ENCODE measurements around the gene SORBS2.
A peak's percentile ranks its signal among the peaks of the same experiment; 100 is the strongest.

Gene SORBS2

DNA sequence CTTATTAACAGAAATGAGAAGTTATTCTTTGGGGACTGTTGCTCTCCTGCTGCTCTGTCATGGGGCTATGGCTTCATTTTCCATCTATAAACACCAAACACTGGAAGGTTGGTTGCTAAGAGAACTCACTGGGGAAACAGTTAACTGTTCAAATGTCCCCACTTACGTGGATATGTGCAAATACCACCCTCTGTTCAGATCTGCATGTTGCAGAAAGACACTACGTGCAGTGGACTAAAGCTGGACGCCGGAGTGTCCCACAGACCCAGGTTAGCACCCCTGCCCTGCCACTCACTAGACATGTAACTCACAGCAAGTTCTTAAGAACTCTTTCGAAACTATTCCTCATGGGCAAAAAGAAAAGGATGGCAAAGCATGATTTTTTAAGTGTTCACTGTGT is 62.1 kb downstream of the SORBS2 start:
- Histone ChIP-seq H3K9ac (ENCODE audit: low read length in 2 of 2) (no peak overlapping the region), H3K9me3 (ENCODE audit: control insufficient read depth in 2 of 2, low read length in 2 of 2) (no peaks in the 10 kb centered on the region), H3K4me3 (ENCODE audit: low read length in 2 of 2) (no peak overlapping the region), H3K27ac (ENCODE audit: low read length) (no peak overlapping the region), H3K36me3 (ENCODE audit: control insufficient read depth in 2 of 2, insufficient read depth in 2 of 2, low read length in 2 of 2) (peaks cover 0 to under 1% of the 10 kb centered on the region in 2 donors), H3K4me1 (ENCODE audit: control insufficient read depth, insufficient read depth, low read length) (peaks cover 3% of the 10 kb centered on the region), H3K27me3 (ENCODE audit: control insufficient read depth in 1 of 2, insufficient read depth in 2 of 2, low read length in 2 of 2) (no peaks in the 10 kb centered on the region)

GRCh38 chr4:185748901-185749390 is 63.0 kb downstream of the SORBS2 start:
- Histone ChIP-seq H3K4me1 (ENCODE audit: control insufficient read depth, insufficient read depth, low read length) (peaks cover 3% of the 10 kb centered on the region), H3K9ac (ENCODE audit: low read length in 2 of 2) (no peak overlapping the region), H3K27me3 (ENCODE audit: control insufficient read depth in 1 of 2, insufficient read depth in 2 of 2, low read length in 2 of 2) (no peaks in the 10 kb centered on the region), H3K36me3 (ENCODE audit: control insufficient read depth in 2 of 2, insufficient read depth in 2 of 2, low read length in 2 of 2) (no peaks in the 10 kb centered on the region), H3K9me3 (ENCODE audit: control insufficient read depth in 2 of 2, low read length in 2 of 2) (no peaks in the 10 kb centered on the region), H3K27ac (ENCODE audit: low read length) (no peak overlapping the region), H3K4me3 (ENCODE audit: low read length in 2 of 2) (no peak overlapping the region)

DNA sequence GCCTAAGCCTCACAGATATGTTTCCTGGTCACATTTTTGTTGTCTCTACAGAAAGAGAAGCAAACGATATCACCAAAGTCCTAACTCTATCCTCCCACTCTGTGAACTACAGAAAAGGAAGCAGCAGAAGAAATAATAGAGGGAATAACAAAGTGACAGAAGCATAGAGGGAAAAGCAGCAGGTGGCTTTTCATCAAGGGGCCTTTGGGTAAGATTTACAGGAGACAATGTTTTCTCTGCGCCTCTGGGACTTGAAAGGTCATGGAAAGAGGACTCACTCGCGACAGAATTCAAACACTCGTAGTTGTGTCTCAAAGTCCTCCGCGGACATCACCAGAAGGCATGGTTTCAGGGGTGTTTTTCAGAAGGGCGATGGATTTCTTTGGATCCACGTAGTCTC is 66.1 kb downstream of the SORBS2 start:
- Histone ChIP-seq H3K36me3 (ENCODE audit: control insufficient read depth in 2 of 2, insufficient read depth in 2 of 2, low read length in 2 of 2) (no peaks in the 10 kb centered on the region), H3K4me3 (ENCODE audit: low read length in 2 of 2) (no peak overlapping the region), H3K27ac (ENCODE audit: low read length) (no peak overlapping the region), H3K9ac (ENCODE audit: low read length in 2 of 2) (no peak overlapping the region), H3K9me3 (ENCODE audit: control insufficient read depth in 2 of 2, low read length in 2 of 2) (no peaks in the 10 kb centered on the region), H3K4me1 (ENCODE audit: control insufficient read depth, insufficient read depth, low read length) (peaks cover 5% of the 10 kb centered on the region), H3K27me3 (ENCODE audit: control insufficient read depth in 1 of 2, insufficient read depth in 2 of 2, low read length in 2 of 2) (no peaks in the 10 kb centered on the region)

DNA sequence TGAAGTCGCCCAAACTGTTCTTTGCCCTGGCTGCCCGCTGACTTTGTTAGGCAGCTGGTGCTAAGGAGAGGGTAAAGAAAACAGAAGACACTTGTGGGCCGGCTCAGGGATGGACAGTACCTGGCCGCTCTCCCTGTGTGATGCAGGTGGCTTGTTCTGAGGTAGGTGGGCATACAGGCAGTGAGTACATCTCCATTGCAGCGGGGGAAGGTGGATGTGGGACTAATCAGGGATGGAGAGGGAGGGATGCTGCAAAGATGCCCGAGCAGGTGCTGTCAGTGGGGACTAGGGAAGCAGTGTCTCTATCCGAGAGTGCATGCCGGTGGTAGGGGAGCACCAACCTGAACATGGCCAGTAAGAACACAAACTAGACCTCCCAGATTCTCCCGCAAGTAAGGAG is 67.0 kb downstream of the SORBS2 start:
- Histone ChIP-seq H3K27ac (ENCODE audit: low read length) (no peak overlapping the region), H3K9ac (ENCODE audit: low read length in 2 of 2) (no peak overlapping the region)

DNA sequence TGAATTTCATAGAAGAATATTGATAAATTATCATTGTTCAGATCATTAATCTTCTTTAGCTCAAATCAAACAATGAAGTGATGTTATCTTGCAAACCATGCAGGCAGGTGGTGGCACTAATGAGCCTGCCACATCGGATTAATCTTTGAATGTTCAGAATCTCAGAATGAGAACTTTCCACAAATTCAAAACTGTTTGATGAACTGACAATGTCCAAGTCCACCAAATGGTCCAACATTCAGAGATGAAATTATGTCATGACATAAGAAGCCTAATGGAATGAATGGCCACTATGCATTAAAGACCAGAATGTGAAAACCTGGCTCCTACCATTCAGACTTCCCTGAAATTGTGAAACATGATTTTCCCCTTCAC is 67.5 kb downstream of the SORBS2 start:
- no peak overlapping the region for H3K4me3 ChIP-seq (ENCODE audit: low read length in 2 of 2)
- no peaks in the 10 kb centered on the region for H3K9me3 ChIP-seq (ENCODE audit: control insufficient read depth in 2 of 2, low read length in 2 of 2)
- no peak overlapping the region for H3K27ac ChIP-seq (ENCODE audit: low read length)
- H3K27me3 ChIP-seq (ENCODE audit: control insufficient read depth in 1 of 2, insufficient read depth in 2 of 2, low read length in 2 of 2), result no peaks in the 10 kb centered on the region
- H3K9ac ChIP-seq (ENCODE audit: low read length in 2 of 2), result no peak overlapping the region
- no peaks in the 10 kb centered on the region for H3K36me3 ChIP-seq (ENCODE audit: control insufficient read depth in 2 of 2, insufficient read depth in 2 of 2, low read length in 2 of 2)
- H3K4me1 ChIP-seq (ENCODE audit: control insufficient read depth, insufficient read depth, low read length), result peaks cover 5% of the 10 kb centered on the region

More for the DNA sequence above, 67.0 kb downstream of the SORBS2 start:
- Histone ChIP-seq H3K27me3 (ENCODE audit: control insufficient read depth in 1 of 2, insufficient read depth in 2 of 2, low read length in 2 of 2) (no peaks in the 10 kb centered on the region), H3K9me3 (ENCODE audit: control insufficient read depth in 2 of 2, low read length in 2 of 2) (no peaks in the 10 kb centered on the region), H3K4me1 (ENCODE audit: control insufficient read depth, insufficient read depth, low read length) (peaks cover 5% of the 10 kb centered on the region), H3K36me3 (ENCODE audit: control insufficient read depth in 2 of 2, insufficient read depth in 2 of 2, low read length in 2 of 2) (no peaks in the 10 kb centered on the region), H3K4me3 (ENCODE audit: low read length in 2 of 2) (no peak overlapping the region)

DNA sequence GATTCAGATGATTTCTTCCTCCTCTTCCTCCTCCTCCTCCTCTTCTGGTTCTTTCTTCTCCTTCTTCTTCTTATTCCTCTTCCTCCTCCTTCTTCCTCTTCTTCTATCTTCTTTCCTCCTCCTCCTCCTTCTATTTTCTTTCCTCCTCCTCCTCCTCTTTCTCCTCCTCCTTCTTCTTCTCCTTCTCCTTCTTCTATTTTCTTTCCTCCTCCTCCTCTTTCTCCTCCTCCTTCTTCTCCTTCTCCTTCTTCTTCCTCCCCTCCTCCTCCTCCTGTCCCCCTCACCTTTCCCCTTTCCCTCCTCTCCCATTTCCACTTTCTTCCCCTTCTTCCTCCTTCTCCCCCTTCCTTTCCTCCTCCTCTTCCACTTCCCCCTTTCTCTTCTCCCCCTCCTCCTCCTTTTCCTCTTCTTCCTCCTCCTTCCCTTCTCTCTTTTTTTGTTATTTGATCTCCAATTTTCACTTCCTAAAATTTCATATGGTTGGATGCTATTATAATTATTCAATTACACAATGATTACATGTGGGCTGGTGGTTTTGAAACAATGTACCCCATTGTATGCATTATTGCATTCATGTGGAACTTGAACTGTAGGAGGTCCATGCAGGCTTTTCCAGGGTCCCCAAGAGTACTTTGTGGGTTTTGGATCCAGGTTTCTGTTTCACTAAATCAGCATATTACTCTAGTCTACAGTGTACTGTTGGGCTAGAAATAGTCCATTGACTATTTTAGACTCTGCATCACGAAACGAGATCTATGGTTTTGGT is 68.1 kb downstream of the SORBS2 start:
- Histone ChIP-seq H3K27ac (ENCODE audit: low read length) (no peak overlapping the region), H3K36me3 (ENCODE audit: control insufficient read depth in 2 of 2, insufficient read depth in 2 of 2, low read length in 2 of 2) (no peaks in the 10 kb centered on the region), H3K4me1 (ENCODE audit: control insufficient read depth, insufficient read depth, low read length) (peaks cover 3% of the 10 kb centered on the region), H3K9me3 (ENCODE audit: control insufficient read depth in 2 of 2, low read length in 2 of 2) (no peaks in the 10 kb centered on the region), H3K9ac (ENCODE audit: low read length in 2 of 2) (no peak overlapping the region), H3K4me3 (ENCODE audit: low read length in 2 of 2) (no peak overlapping the region), H3K27me3 (ENCODE audit: control insufficient read depth in 1 of 2, insufficient read depth in 2 of 2, low read length in 2 of 2) (no peaks in the 10 kb centered on the region)

DNA sequence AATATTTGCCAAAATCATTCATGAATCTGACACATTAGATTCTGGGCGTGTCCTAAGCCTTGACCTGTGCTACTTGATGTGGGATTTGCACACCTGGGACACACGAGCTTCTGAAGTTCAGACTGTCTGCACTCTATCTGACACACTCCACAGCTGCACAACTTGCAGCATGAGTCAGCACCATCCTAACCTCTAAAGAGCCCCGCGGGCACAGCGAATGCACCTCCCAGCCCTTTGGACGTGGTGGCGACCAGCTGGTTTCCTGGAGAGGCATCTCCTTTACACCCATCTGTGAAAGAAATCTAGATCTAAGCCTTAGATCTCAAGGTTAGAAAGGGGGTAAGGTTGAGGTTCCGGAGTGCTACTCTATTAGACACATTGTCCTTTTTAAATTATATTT is 69.2 kb downstream of the SORBS2 start:
- Histone ChIP-seq H3K27ac (ENCODE audit: low read length) (no peak overlapping the region), H3K36me3 (ENCODE audit: control insufficient read depth in 2 of 2, insufficient read depth in 2 of 2, low read length in 2 of 2) (no peaks in the 10 kb centered on the region), H3K27me3 (ENCODE audit: control insufficient read depth in 1 of 2, insufficient read depth in 2 of 2, low read length in 2 of 2) (no peaks in the 10 kb centered on the region), H3K4me3 (ENCODE audit: low read length in 2 of 2) (no peak overlapping the region), H3K4me1 (ENCODE audit: control insufficient read depth, insufficient read depth, low read length) (peaks cover 8% of the 10 kb centered on the region), H3K9ac (ENCODE audit: low read length in 2 of 2) (no peak overlapping the region), H3K9me3 (ENCODE audit: control insufficient read depth in 2 of 2, low read length in 2 of 2) (no peaks in the 10 kb centered on the region)

- no peaks in the 10 kb centered on the region for H3K36me3 ChIP-seq (ENCODE audit: control insufficient read depth in 2 of 2, insufficient read depth in 2 of 2, low read length in 2 of 2)
- no peaks in the 10 kb centered on the region for H3K27me3 ChIP-seq (ENCODE audit: control insufficient read depth in 1 of 2, insufficient read depth in 2 of 2, low read length in 2 of 2)
- no peak overlapping the region for H3K27ac ChIP-seq (ENCODE audit: low read length)
- no peak overlapping the region for H3K9ac ChIP-seq (ENCODE audit: low read length in 2 of 2)
- no peak overlapping the region for H3K4me3 ChIP-seq (ENCODE audit: low read length in 2 of 2)
- no peaks in the 10 kb centered on the region for H3K9me3 ChIP-seq (ENCODE audit: control insufficient read depth in 2 of 2, low read length in 2 of 2)
- peaks cover 18% of the 10 kb centered on the region for H3K4me1 ChIP-seq (ENCODE audit: control insufficient read depth, insufficient read depth, low read length)
Observed at GRCh38 chr4:185741795-185742194, 70.2 kb downstream of the SORBS2 start.

DNA sequence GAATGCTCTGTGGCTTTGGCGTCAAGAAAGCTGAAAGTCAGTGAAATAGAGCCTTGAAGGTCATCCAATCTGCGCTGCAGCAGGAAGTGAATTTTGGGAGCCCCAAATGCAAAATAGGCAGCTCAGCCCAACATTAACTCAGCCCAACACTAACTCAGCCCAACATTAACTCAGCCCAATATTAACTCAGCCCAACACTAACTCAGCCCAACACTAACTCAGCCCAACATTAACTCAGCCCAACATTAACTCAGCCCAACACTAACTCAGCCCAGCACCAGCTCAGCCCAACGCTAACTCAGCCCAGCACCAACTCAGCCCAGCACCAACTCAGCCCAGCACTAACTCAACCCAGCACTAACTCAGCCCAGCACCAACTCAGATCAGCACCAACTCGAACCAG is 71.5 kb downstream of the SORBS2 start:
- Histone ChIP-seq H3K4me3 (ENCODE audit: low read length in 2 of 2) (no peak overlapping the region), H3K27ac (ENCODE audit: low read length) (no peak overlapping the region), H3K27me3 (ENCODE audit: control insufficient read depth in 1 of 2, insufficient read depth in 2 of 2, low read length in 2 of 2) (no peaks in the 10 kb centered on the region), H3K4me1 (ENCODE audit: control insufficient read depth, insufficient read depth, low read length) (peaks cover 22% of the 10 kb centered on the region), H3K36me3 (ENCODE audit: control insufficient read depth in 2 of 2, insufficient read depth in 2 of 2, low read length in 2 of 2) (no peaks in the 10 kb centered on the region), H3K9ac (ENCODE audit: low read length in 2 of 2) (no peak overlapping the region), H3K9me3 (ENCODE audit: control insufficient read depth in 2 of 2, low read length in 2 of 2) (no peaks in the 10 kb centered on the region)

GRCh38 chr4:185738820-185739219 is 73.2 kb downstream of the SORBS2 start:
- Histone ChIP-seq H3K27me3 (ENCODE audit: control insufficient read depth in 1 of 2, insufficient read depth in 2 of 2, low read length in 2 of 2) (no peaks in the 10 kb centered on the region), H3K4me3 (ENCODE audit: low read length in 2 of 2) (no peak overlapping the region), H3K4me1 (ENCODE audit: control insufficient read depth, insufficient read depth, low read length) (peaks cover 28% of the 10 kb centered on the region), H3K36me3 (ENCODE audit: control insufficient read depth in 2 of 2, insufficient read depth in 2 of 2, low read length in 2 of 2) (no peaks in the 10 kb centered on the region), H3K27ac (ENCODE audit: low read length) (no peak overlapping the region), H3K9ac (ENCODE audit: low read length in 2 of 2) (no peak overlapping the region), H3K9me3 (ENCODE audit: control insufficient read depth in 2 of 2, low read length in 2 of 2) (no peaks in the 10 kb centered on the region)

GRCh38 chr4:185738038-185738552 is 73.9 kb downstream of the SORBS2 start:
- no peaks in the 10 kb centered on the region for H3K36me3 ChIP-seq (ENCODE audit: control insufficient read depth in 2 of 2, insufficient read depth in 2 of 2, low read length in 2 of 2)
- H3K4me3 ChIP-seq (ENCODE audit: low read length in 2 of 2), result peak overlapping the region; percentile 42 to 59
- peak overlapping the region; percentile 76 for H3K27ac ChIP-seq (ENCODE audit: low read length)
- H3K9ac ChIP-seq (ENCODE audit: low read length in 2 of 2), result peak overlapping the region in 1 of 2 donors; percentile 29
- no peaks in the 10 kb centered on the region for H3K9me3 ChIP-seq (ENCODE audit: control insufficient read depth in 2 of 2, low read length in 2 of 2)
- peaks cover 32% of the 10 kb centered on the region for H3K4me1 ChIP-seq (ENCODE audit: control insufficient read depth, insufficient read depth, low read length)
- H3K27me3 ChIP-seq (ENCODE audit: control insufficient read depth in 1 of 2, insufficient read depth in 2 of 2, low read length in 2 of 2), result no peaks in the 10 kb centered on the region

Data from stomach smooth muscle (tissue), 2 donors.